HG03196 (cell line): Measurements from ENCODE around the gene PIK3R1.

Experiments used
- ATAC-seq: cut with Tn5 transposase; IDR thresholded peaks from one replicate; pipeline ENCODE4 v1.9.1; 2021; ENCODE audit not compliant: unreplicated experiment

The PIK3R1 gene

GRCh38 chr5:68268101-68268851 lies 52.7 kb downstream of the PIK3R1 start:
- no peak for ATAC-seq

DNA sequence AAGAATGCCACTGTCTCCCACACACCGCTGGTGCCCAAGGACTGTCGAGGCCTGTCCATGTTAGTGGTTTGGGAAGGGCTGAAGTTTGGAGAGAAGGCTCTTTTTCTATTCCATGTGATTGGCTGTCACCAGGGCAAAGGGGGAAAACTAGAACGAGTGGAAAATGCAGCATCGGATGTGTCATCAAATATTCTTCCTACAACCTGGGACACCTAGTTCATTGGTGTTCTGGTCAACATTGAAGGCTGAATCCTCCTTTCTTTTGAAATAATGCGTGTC lies 53.2 kb downstream of the PIK3R1 start:
- no peak for ATAC-seq

GRCh38 chr5:68269820-68270219 lies 54.3 kb downstream of the PIK3R1 start:
- ATAC-seq: no peak

- no peak for ATAC-seq
Measured at GRCh38 chr5:68270399-68270975, 54.9 kb downstream of the PIK3R1 start.

- no peak for ATAC-seq
Measured at GRCh38 chr5:68271124-68271523, 55.6 kb downstream of the PIK3R1 start.

DNA sequence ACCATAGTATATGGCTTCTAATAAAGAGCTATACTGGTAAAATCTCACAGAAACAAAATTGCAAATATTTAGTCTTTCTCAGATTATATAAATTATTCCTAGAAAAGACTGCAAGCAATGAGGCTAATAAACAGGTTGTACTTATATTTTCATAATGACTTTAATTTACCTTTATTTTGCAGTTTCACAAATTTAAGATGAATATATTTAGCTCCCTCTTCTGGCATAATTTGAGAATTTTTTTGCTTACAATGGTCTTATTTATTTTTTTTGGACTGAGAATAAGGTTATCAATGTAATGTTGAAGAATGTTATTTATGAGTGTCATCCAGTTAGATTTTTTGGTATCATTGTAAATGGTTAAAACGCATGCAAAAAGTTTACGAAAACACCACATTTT lies 56.7 kb downstream of the PIK3R1 start:
- no peak for ATAC-seq

DNA sequence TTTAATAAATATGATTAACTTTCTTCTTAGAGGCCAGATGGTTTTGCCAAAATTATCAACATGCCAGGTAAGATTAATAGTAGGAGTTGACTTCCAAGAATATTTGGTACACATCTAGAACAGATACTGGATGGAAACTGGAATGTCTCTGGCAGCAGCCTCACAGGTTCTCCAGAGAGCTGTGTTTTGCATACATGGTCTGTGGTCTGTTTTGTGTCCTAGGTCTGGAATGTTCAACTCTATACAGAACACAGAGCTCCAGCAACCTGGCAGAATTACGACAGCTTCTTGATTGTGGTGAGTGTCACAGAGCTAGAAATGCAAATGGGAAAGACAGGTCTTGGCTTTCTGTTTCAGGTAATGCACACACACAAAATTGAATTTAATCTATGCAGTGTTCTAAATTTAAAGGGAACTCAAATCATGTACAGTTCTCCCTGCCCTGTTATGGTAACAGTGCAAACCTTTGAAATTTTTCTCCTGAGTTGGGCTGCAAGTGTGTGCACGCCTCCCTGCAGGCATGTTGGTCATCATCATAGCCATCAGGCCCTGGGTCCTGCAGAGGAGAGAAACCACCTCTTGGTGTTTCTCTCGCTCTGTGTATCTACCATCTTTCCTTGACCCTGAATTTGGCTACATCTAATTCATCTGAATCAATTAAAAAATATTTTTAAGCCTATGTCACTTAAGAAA lies 58.3 kb downstream of the PIK3R1 start:
- ATAC-seq: no peak

- peak; percentile 50 for ATAC-seq
Measured at GRCh38 chr5:68274847-68275651, 59.5 kb downstream of the PIK3R1 start.

DNA sequence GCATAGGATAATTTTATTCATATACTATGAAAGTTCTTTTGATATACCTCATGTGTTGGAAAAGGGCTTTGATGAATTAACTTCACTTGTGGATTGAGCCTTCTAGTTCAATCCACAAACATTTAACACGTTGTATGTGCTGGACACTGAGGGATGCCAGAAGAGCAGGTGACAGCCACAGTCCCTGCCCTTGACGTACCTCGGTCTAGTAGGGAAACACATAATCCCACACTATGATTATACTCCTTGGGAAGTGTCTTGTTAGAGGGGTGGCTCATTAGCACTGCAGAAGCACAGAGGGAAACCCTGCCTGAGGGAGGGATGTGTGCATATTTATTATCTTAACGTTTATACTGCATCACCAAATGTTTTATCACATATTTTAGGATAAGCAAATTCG lies 61.2 kb downstream of the PIK3R1 start:
- no peak for ATAC-seq

GRCh38 chr5:68277431-68277830 lies 61.9 kb downstream of the PIK3R1 start:
- ATAC-seq: no peak

DNA sequence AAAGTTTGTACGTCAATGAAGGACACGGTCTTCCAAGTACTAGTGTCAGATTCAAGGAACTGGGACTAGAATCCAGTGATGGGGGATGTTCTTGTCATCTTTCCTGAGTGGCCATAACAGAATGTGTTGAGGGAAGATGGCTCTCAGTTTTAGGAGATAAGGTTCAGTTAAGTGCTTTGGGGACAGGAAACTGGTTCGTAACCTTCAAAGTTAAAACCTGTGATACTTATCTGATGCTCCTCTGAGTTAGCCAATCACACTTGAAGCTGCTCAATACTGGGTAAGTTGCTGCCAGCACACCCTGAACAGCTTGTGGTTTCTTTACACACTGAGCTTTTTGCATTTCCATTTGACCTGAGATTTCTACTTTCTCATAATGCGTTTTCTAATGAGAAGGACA lies 64.4 kb downstream of the PIK3R1 start:
- no peak for ATAC-seq

DNA sequence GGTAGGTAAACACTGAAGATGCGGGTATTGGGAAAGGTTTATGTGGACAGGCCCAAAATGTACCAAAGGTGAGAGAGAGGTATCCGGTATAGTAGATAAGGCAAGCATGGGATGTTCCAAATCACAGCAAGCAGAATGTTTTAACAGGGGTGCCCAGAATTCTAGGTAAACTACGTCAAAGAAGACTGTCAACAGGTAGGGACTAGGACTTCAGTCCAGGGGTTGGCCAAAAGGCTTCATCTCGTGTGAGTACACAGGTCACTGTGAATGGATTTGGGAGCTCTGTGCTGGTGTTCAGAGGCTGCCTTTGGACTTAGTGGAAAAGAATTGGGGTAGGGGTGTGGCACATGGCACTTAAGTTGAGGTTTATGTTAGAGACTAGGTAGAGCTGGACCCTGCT lies 66.4 kb downstream of the PIK3R1 start:
- no peak for ATAC-seq

DNA sequence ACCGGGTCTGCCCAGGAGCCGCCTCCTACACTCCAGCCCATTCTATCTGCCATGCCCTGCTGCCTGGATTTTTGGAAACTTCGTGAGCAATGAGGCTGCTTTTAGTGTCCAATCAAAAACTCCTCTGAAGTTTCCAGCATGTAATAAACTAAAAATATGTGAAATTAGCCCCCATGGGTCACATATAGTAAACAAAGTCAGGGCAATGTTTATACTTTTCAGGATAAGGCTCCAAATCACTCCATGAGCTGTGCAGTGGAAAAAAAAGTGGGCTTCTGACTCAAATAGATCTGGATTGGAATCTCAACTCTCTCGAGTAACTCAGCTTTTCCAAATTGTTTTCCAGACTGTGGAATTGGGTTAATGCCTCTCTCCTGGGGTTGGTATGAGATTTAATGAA lies 68.2 kb downstream of the PIK3R1 start:
- ATAC-seq: no peak

DNA sequence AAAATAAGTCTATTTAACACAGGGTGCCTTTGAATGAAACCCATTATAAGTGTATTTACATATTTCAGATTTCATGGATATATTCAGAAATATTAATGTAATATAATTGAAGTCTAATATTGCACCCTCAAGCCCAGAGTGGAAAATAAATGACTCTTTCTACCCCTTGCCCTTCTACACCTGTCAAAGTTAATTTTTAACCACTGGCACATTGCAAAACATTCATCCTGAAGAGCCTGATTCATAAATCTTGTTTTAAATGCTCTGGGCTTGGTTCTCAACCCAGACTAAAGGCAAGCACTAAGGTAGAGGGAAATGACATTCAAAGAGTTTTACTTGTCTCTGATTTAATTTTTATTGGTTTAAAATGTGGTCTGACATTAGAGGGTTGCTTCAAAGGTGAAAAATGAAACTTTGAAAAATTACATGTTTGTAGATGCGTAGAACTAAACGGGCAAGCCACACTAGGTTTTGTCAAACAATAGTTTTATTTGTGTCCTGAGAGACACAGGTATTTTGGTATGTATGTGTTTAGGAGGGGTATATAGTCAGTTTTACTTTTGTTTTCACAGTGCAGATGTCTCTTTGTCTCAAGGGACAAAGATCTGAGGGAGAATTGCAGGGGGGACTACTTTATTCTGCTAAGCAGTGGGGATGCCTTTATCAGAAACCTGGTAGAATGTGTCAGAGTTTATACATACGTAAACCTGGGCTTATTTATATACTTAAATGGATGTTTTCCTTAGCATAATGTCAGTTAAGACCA lies 69.7 kb downstream of the PIK3R1 start:
- ATAC-seq: peak; percentile 26

DNA sequence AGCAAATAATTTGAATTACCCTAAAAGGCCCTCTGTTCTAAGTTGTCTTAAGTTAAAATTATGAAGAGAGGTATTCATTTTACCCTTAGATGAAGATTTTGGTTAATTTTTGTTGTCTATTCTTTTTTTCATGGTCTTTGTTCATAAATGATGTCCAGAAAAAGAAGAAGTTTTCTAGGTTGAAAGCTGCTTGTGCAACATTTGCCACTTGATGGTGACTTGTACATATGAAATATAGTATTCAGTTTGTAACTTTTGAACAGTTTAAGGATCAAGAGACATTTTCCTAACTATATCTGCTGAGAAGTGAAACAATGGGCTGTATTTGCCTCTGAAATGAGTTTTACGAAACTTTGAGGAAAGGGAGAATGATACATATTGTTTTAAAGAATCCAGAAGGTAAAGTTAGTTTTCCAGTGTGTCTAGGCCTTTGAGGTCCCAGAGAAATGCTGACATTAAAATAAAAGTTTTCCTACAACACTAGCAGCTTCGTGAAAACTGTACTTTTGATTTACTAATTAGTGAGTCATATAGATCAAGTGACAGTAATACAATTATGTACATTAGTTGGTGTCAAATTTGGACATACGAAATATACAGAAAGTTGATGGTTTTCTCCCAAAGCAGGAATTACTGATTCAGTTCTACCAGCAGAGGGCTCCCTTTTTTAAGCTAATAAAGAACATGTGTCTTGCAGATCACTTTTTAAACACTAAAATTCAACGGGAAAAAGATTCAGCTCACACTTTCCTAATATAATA lies 70.5 kb downstream of the PIK3R1 start:
- ATAC-seq: no peak

DNA sequence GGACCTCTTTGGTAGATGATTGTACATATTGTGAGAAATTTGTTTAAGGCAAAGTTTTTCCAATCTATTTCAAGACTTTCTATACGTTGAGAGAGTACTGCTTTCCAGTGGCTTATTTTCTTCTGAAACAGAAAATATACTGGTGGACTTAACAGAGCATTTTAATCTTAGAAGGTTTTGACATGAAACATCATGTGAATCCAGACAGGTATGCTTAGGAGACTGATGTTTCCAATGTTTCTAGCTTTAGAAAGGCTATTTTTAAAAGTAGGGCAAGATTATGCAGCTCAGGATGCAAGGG lies 71.0 kb downstream of the PIK3R1 start:
- no peak for ATAC-seq

DNA sequence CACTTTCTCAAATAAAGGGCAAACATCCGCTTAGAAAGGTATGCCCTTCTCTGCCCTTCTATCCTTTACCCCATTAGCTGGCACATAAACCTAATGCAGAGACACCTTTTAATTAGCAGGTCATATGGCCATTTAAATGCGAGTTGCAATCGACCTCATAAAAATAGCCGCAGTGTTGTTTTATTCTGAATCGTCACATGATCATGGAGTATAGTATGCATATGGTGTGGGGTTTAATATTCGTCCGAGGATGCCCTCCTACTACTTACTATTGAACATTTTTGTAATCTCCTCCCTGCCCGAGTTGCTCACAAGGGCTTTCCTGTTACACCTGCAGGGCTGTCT lies 72.0 kb downstream of the PIK3R1 start:
- no peak for ATAC-seq

DNA sequence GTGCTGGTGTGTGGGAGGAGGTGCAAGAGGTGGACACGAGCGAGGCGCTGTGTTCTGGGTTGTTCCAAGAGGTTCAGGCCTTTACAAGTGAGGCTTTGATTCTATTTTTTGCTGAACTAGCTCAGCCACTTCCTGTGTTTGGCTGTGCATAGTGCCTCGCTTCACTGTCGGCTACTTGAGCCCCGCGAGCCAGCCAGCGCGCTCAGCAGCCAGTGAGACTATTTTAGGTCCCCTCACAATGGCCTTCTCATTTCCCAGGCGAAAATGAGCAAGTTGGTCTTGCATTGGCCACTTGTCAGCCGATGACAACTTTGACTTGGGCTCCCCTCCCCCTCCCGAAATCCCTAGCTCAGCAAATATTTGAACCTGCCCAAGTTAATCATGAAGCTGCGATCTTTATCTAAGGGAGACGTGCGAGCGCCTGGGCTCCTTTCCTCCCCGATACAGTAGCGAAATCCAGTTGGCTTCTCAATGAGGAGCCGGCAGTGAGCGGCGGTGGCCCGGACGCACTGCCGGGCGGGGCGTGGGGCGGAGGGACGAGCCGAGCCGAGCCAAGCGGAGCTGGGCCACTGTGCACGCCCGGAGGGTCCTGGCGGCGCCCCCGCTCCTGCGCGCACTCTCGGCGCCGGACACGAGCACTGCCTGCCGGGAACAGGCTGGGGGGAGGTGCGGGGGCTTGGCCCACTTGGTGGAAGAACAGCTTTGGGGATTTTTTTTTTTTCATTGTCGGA lies 72.6 kb downstream of the PIK3R1 start:
- peak; percentile 72 for ATAC-seq

GRCh38 chr5:68288707-68289134 lies 73.2 kb downstream of the PIK3R1 start:
- ATAC-seq: peak; percentile 11

DNA sequence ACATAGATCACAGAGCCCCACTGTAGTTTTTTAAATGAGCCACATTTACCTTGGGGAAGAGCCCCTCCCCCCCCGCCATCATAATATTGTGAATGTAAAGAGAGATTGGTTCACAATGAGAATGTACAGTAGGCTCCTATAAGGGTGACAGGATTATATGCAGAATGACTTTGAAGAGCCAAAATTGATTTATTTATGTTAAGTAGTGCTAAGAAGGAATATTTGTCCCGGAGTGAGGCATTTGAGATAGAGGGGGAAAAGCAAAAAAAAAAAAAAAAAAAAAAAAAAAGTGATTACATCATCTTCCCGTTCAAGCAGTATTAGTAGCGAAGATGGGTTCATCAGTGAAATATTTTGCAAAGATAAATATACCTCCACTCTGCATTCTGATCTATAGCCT lies 73.9 kb downstream of the PIK3R1 start:
- ATAC-seq: no peak
